A673 (cell line): ENCODE measurements around the gene CHAC2. TPM values are rescaled to one million over a fixed set of nuclear protein-coding genes. Genes with fewer than 3 reads are reported as not detected.

Experiments
- BruUV-seq: library from RNA; stranded (reverse); fragments of 400-500 nt; replicated peaks from 2 replicates; lab custom pipeline; 2021; lab: Mats Ljungman, UMichigan
- CTCF ChIA-PET: fragments of 300-600 bp; sonication (Branson Sonifier 250); formaldehyde crosslinking; loops from one replicate; lab custom pipeline; 2022; ENCODE audit warnings: antibody characterized with exemption; lab: Charles Lee
- POLR2A ChIA-PET: fragments of 300-600 bp; sonication (Branson Sonifier 250); formaldehyde crosslinking; loops from one replicate; lab custom pipeline; 2022; ENCODE audit warnings: antibody characterized with exemption; ENCODE audit not compliant: low non-redundant PET; lab: Charles Lee
- DNase-seq: peaks from one replicate; pipeline ENCODE4 v3.0.0-alpha.2; 2015; ENCODE audit warnings: low spot score
- H3K27ac ChIP-seq: fragments of 200-600 bp; sonication (generic); 2 replicates; pipeline ENCODE4 v1.5.1; 2016; ENCODE audit warnings: mixed run types, low read depth, mild to moderate bottlenecking, mixed read lengths, antibody characterized with exemption, low read length; ENCODE audit not compliant: poor library complexity, severe bottlenecking
- H3K27me3 ChIP-seq: fragments of 200-600 bp; sonication (generic); replicated peaks from 2 replicates; pipeline ENCODE4 v1.6.1; 2017; ENCODE audit warnings: mixed run types, low read depth, mild to moderate bottlenecking, mixed read lengths, antibody characterized with exemption, low read length; ENCODE audit not compliant: insufficient read depth, poor library complexity
- H3K36me3 ChIP-seq: fragments of 200-600 bp; sonication (generic); 2 replicates; pipeline ENCODE4 v1.6.1; 2016; ENCODE audit warnings: mixed run types, mild to moderate bottlenecking, mixed read lengths, antibody characterized with exemption, low read length; ENCODE audit not compliant: insufficient read depth, poor library complexity, severe bottlenecking
- H3K4me1 ChIP-seq: fragments of 200-600 bp; sonication (generic); 2 replicates; pipeline ENCODE4 v1.6.1; 2017; ENCODE audit warnings: mixed run types, mild to moderate bottlenecking, mixed read lengths, antibody characterized with exemption, low read length; ENCODE audit not compliant: insufficient read depth, poor library complexity, severe bottlenecking
- H3K4me3 ChIP-seq: fragments of 200-600 bp; sonication (generic); 2 replicates; pipeline ENCODE4 v1.5.1; 2016; ENCODE audit warnings: low read depth, mixed run types, mild to moderate bottlenecking, mixed read lengths, low read length; ENCODE audit not compliant: poor library complexity, severe bottlenecking
- H3K9me3 ChIP-seq: fragments of 200-600 bp; sonication (generic); 2 replicates; pipeline ENCODE4 v1.6.1; 2016; ENCODE audit warnings: mixed run types, low read depth, mild to moderate bottlenecking, mixed read lengths, antibody characterized with exemption, low read length; ENCODE audit not compliant: poor library complexity, severe bottlenecking
- CTCF ChIP-seq: fragments of 300-800, 200-600 bp; sonication (generic); conservative IDR thresholded peaks from 2 replicates; pipeline ENCODE4 v1.5.1; 2017; ENCODE audit warnings: low read depth, mild to moderate bottlenecking, antibody characterized with exemption, low read length, moderate library complexity, mixed read lengths
- EZH2 ChIP-seq: fragments of 200-600 bp; sonication (generic); IDR thresholded peaks from 2 replicates; pipeline ENCODE4 v1.6.1; 2017; ENCODE audit warnings: borderline replicate concordance, low read depth, mild to moderate bottlenecking, mixed read lengths, antibody characterized with exemption, low read length; ENCODE audit not compliant: poor library complexity, severe bottlenecking
- intact Hi-C: fragments of 100-400 bp; cut with micrococcal nuclease; formaldehyde crosslinking; loops from one replicate; pipeline ENCODE4 v1.10.0; 2022; ENCODE audit not compliant: unreplicated experiment
- total RNA-seq: library from RNA; stranded (reverse); gene quantifications from 2 replicates; pipeline ENCODE4 v1.2.3, GENCODE V29; 2021

The CHAC2 gene
- total RNA-seq, 1 experiment from 2014 or later, result 20.1 TPM

GRCh38 chr2:53778536-53779162 is 11.0 kb downstream of the CHAC2 start:
- ChIA-PET CTCF (no interaction called here), POLR2A (no interaction called here)
- Histone ChIP-seq H3K4me3 (no peak overlapping the region), H3K36me3 (peaks cover 11% of the 10 kb centered on the region), H3K27ac (no peak overlapping the region), H3K27me3 (no peaks in the 10 kb centered on the region), H3K4me1 (no peaks in the 10 kb centered on the region), H3K9me3 (no peaks in the 10 kb centered on the region)
- no peak for DNase-seq
- TF ChIP-seq CTCF (no peak), EZH2 (no peak)
- intact Hi-C loops, result no loop called here
- no TSS peak for BruUV-seq

GRCh38 chr2:53780056-53780455 is 12.5 kb downstream of the CHAC2 start:
- CTCF ChIA-PET, result no interaction called here
- no TSS peak for BruUV-seq
- intact Hi-C loops, result no loop called here

GRCh38 chr2:53782676-53783075 is 15.1 kb downstream of the CHAC2 start:
- no peaks in the 10 kb centered on the region for H3K27me3 ChIP-seq
- TF ChIP-seq EZH2, result no peak
- no peak for TF ChIP-seq CTCF
- H3K4me3 ChIP-seq, result no peak overlapping the region
- H3K4me1 ChIP-seq, result peaks cover 10% of the 10 kb centered on the region
- BruUV-seq, result no TSS peak
- ChIA-PET CTCF (no interaction called here), POLR2A (interaction anchor here (0.7 kb wide), 1 partner anchor 296 kb away, joined by 4 read pairs; no protein-coding TSS in a partner anchor)
- H3K27ac ChIP-seq, result no peak overlapping the region
- DNase-seq, result no peak
- H3K36me3 ChIP-seq, result peaks cover 8% of the 10 kb centered on the region
- H3K9me3 ChIP-seq, result no peaks in the 10 kb centered on the region
- intact Hi-C loops, result no loop called here

More at GRCh38 chr2:53780056-53780455, 12.5 kb downstream of the CHAC2 start:
- Histone ChIP-seq H3K27me3 (no peaks in the 10 kb centered on the region), H3K4me1 (peaks cover 7% of the 10 kb centered on the region), H3K27ac (no peak overlapping the region), H3K4me3 (no peak overlapping the region), H3K9me3 (no peaks in the 10 kb centered on the region), H3K36me3 (peaks cover 11% of the 10 kb centered on the region)
- TF ChIP-seq EZH2 (no peak), CTCF (no peak)
- DNase-seq, result no peak
- POLR2A ChIA-PET, result no interaction called here
